Spleen (tissue), 11 donors: ENCODE measurements around the gene AHDC1. TPM values are rescaled to one million over a fixed set of nuclear protein-coding genes. Genes with fewer than 3 reads are reported as not detected.

Source experiments
- DNase-seq: peaks from one replicate; pipeline ENCODE4 v3.0.0-alpha.2; 2020
- H3K27ac ChIP-seq, 8 donors: fragments of 200-600 bp; sonication (generic) in 7 of 8; 1 replicate in 4 of 8; 2 replicates in 4 of 8; pipeline versions ENCODE4 v1.5.0 to v1.8.0; 2016 to 2021; ENCODE audit warnings: inconsistent platforms in 4 of 8, mild to moderate bottlenecking in 4 of 8, moderate library complexity in 1 of 8
- H3K27me3 ChIP-seq, 7 donors: fragments of 200-600 bp; sonication (generic) in 6 of 7; replicated peaks in 1 of 7; 1 replicate in 4 of 7; 2 replicates in 3 of 7; pipeline versions ENCODE4 v1.5.0 to v1.8.0; 2016 to 2021; ENCODE audit warnings: inconsistent platforms in 3 of 7, mild to moderate bottlenecking in 1 of 7
- H3K36me3 ChIP-seq, 6 donors: fragments of 200-600 bp; sonication (generic) in 5 of 6; 1 replicate in 4 of 6; 2 replicates in 2 of 6; pipeline versions ENCODE4 v1.5.0 to v1.8.0; 2016 to 2021; ENCODE audit warnings: inconsistent platforms in 2 of 6
- H3K4me1 ChIP-seq, 6 donors: fragments of 200-600 bp; sonication (generic) in 5 of 6; 1 replicate in 3 of 6; 2 replicates in 3 of 6; pipeline versions ENCODE4 v1.5.0 to v1.8.0; 2016 to 2021; ENCODE audit warnings: inconsistent platforms in 3 of 6
- H3K4me3 ChIP-seq, 8 donors: fragments of 200-600 bp; sonication (generic) in 7 of 8; 1 replicate in 4 of 8; 2 replicates in 4 of 8; pipeline versions ENCODE4 v1.5.0 to v1.8.0; 2016 to 2021; ENCODE audit warnings: inconsistent platforms in 4 of 8, mild to moderate bottlenecking in 4 of 8, moderate library complexity in 2 of 8
- H3K9me3 ChIP-seq, 8 donors: fragments of 200-600 bp; sonication (generic) in 7 of 8; 1 replicate in 4 of 8; 2 replicates in 4 of 8; pipeline versions ENCODE4 v1.5.0 to v1.8.0; 2016 to 2021; ENCODE audit warnings: inconsistent platforms in 4 of 8
- CTCF ChIP-seq, 11 experiments: fragments of 200-600 bp in 7 of 11; fragments of 450-650 bp in 4 of 11; sonication (generic) in 4 of 11; IDR thresholded peaks in 8 of 11; conservative IDR thresholded peaks in 3 of 11; 1 replicate in 7 of 11; 2 replicates in 4 of 11; pipeline versions ENCODE4 v1.4.0 to v1.8.0; 2016 to 2021; ENCODE audit warnings: antibody characterized with exemption in 11 of 11, inconsistent platforms in 4 of 11, mild to moderate bottlenecking in 1 of 11
- POLR2A ChIP-seq, 3 donors: fragments of 450-650 bp; IDR thresholded peaks; one replicate each; pipeline ENCODE4 v1.5.1; 2017; ENCODE audit warnings: antibody characterized with exemption in 3 of 3, mild to moderate bottlenecking in 1 of 3
- POLR2AphosphoS5 ChIP-seq, 3 donors: sonication (generic); formaldehyde crosslinking; IDR thresholded peaks; one replicate each; pipeline ENCODE4 v1.5.1; 2017; ENCODE audit warnings: antibody characterized with exemption in 3 of 3
- WGBS, 5 donors: extraction: QIAGEN DNeasy Blood & Tissue Kit in 3 of 5; methylation state at CpG; one replicate each; pipeline versions ENCODE4 v1.1.5 to v1.1.7; 2013 to 2018; 5-methylcytosine and 5-hydroxymethylcytosine counted together
- intact Hi-C: fragments of 100-400 bp; cut with DNase I; formaldehyde crosslinking; loops from one replicate; pipeline ENCODE4 v1.15.0; 2023; ENCODE audit warnings: low total_unique reads
- polyA plus RNA-seq, 3 donors: library from polyadenylated mRNA; stranded (reverse); fragments of 200-250 nt; gene quantifications; one replicate each; pipeline ENCODE4 v1.2.1, GENCODE V29; 2013
- total RNA-seq, 7 donors: library from RNA; depleted of rRNA in 3 of 7; stranded (reverse); fragments of >200 nt in 3 of 7; fragmentation: NEBNext Ultra II Directional in 4 of 7; extraction: Animal tissue kit (Norgen Biotek cat#: 25700) in 4 of 7; gene quantifications; one replicate each; pipeline versions ENCODE4 v1.1.0 to v1.2.1, GENCODE V29; 2016 to 2021
- donor health status: healthy with polysubstance abuse.
- donor health status: DM: no; HTN: no; CAD: no; lungs with moderate emphysema.
- donor health status: DM: no; HTN: no; CAD: no.
- donor health status: Bipolar disorder and iron deficiency.
- donor health status: healthy.
- donor health status: DM: no; HTN: no; CAD: no.
- donor health status: DM: yes; HTN: yes; CAD: no.

Gene AHDC1
- total and polyA plus RNA-seq, 10 donors = 3.2 to 104 (median 42.7) TPM

GRCh38 chr1:27563341-27563590, 40.7 kb downstream of the AHDC1 start:
- Histone ChIP-seq H3K9me3 (no peaks in the 10 kb centered on the region), H3K4me1 (peaks cover 31 to 100% (median 82%) of the 10 kb centered on the region in 6 donors), H3K27me3 (no peaks in the 10 kb centered on the region), H3K27ac (peak overlapping the region; percentile 29 to 96 (median 71)), H3K4me3 (no peak overlapping the region), H3K36me3 (peaks cover 0 to 5% (median 0%) of the 10 kb centered on the region in 6 donors)
- intact Hi-C loops = loop anchor here (5.0 kb wide), 1 partner anchor 34 kb away; no protein-coding TSS in a partner anchor
- TF ChIP-seq POLR2A (IDR thresholded peaks at IDR 0.05) = no peak
- no peak for TF ChIP-seq CTCF (IDR thresholded peaks at IDR 0.05 in 8 of 11, conservative IDR thresholded peaks at IDR 0.05 in 3 of 11)
- no peak for TF ChIP-seq POLR2AphosphoS5 (IDR thresholded peaks at IDR 0.05)
- 53 to 68% (median 59%) methylated on average over 3 to 4 of the region's 4 CpGs for WGBS, 5 donors
- DNase-seq = no peak

- peaks cover 0 to 10% (median 2%) of the 10 kb centered on the region in 6 donors for H3K36me3 ChIP-seq
- TF ChIP-seq CTCF (IDR thresholded peaks at IDR 0.05 in 8 of 11, conservative IDR thresholded peaks at IDR 0.05 in 3 of 11) = no peak
- TF ChIP-seq POLR2AphosphoS5 (IDR thresholded peaks at IDR 0.05) = peak in 1 of 3 donors; percentile 4
- H3K4me3 ChIP-seq = no peak overlapping the region
- no peak for DNase-seq
- H3K27me3 ChIP-seq = no peaks in the 10 kb centered on the region
- H3K4me1 ChIP-seq = peaks cover 28 to 100% (median 82%) of the 10 kb centered on the region in 6 donors
- intact Hi-C loops = loop anchor here (5.0 kb wide), 1 partner anchor 35 kb away; no protein-coding TSS in a partner anchor
- WGBS, 5 donors = 55 to 64% (median 62%) methylated on average over 12 to 18 of the region's 18 CpGs
- no peaks in the 10 kb centered on the region for H3K9me3 ChIP-seq
- H3K27ac ChIP-seq = peak overlapping the region in 7 of 8 donors; percentile 52 to 96 (median 70)
These were observed 41.2 kb downstream of the AHDC1 start for GRCh38 chr1:27562534-27563340.

GRCh38 chr1:27562021-27562420, 41.9 kb downstream of the AHDC1 start:
- 52 to 80% (median 68%) methylated on average over 20 of the region's 20 CpGs for WGBS, 5 donors
- DNase-seq = no peak
- TF ChIP-seq POLR2AphosphoS5 (IDR thresholded peaks at IDR 0.05) (peak in 1 of 3 donors; percentile 41), POLR2A (IDR thresholded peaks at IDR 0.05) (no peak)
- peak overlapping the region; percentile 1 to 91 (median 66) for H3K27ac ChIP-seq
- intact Hi-C loops = loop anchor here (5.0 kb wide), 1 partner anchor 35 kb away; no protein-coding TSS in a partner anchor
- peaks cover 23 to 100% (median 81%) of the 10 kb centered on the region in 6 donors for H3K4me1 ChIP-seq
- peak overlapping the region in 1 of 8 donors; percentile 7 for H3K4me3 ChIP-seq
- H3K27me3 ChIP-seq = no peaks in the 10 kb centered on the region
- peaks cover 0 to 11% (median 3%) of the 10 kb centered on the region in 6 donors for H3K36me3 ChIP-seq
- H3K9me3 ChIP-seq = no peaks in the 10 kb centered on the region

GRCh38 chr1:27561124-27561899, 42.6 kb downstream of the AHDC1 start:
- H3K27me3 ChIP-seq = no peaks in the 10 kb centered on the region
- peaks cover 27 to 100% (median 83%) of the 10 kb centered on the region in 6 donors for H3K4me1 ChIP-seq
- H3K9me3 ChIP-seq = no peaks in the 10 kb centered on the region
- DNase-seq = no peak
- intact Hi-C loops = loop anchor here (5.0 kb wide), 1 partner anchor 36 kb away; no protein-coding TSS in a partner anchor
- TF ChIP-seq POLR2A (IDR thresholded peaks at IDR 0.05) = no peak
- TF ChIP-seq POLR2AphosphoS5 (IDR thresholded peaks at IDR 0.05) = no peak
- no peak for TF ChIP-seq CTCF (IDR thresholded peaks at IDR 0.05 in 8 of 11, conservative IDR thresholded peaks at IDR 0.05 in 3 of 11)
- WGBS, 5 donors = 34 to 60% (median 44%) methylated on average over 8 to 9 of the region's 9 CpGs
- no peak overlapping the region for H3K4me3 ChIP-seq
- H3K36me3 ChIP-seq = peaks cover 0 to 11% (median 3%) of the 10 kb centered on the region in 6 donors
- peak overlapping the region; percentile 1 to 91 (median 66) for H3K27ac ChIP-seq
